ENCODE measurements around the gene PSRC1.

PSRC1 gene

GRCh38 chr1:109238382-109238781, 44.6 kb downstream of the PSRC1 start:
- DNase-seq (ENCODE audit: low read depth), result no peak
- no peak overlapping the region for H3K4me3 ChIP-seq (replicated peaks; ENCODE audit: low read depth, low read length)
- no peak for TF ChIP-seq CTCF (IDR thresholded peaks at IDR 0.05; ENCODE audit: low read length, missing control alignments)

GRCh38 chr1:109237512-109237911, 45.4 kb downstream of the PSRC1 start:
- no peak for DNase-seq (ENCODE audit: low read depth)
- no peak overlapping the region for H3K4me3 ChIP-seq (replicated peaks; ENCODE audit: low read depth, low read length)
- TF ChIP-seq CTCF (IDR thresholded peaks at IDR 0.05; ENCODE audit: low read length, missing control alignments), result no peak

- DNase-seq (ENCODE audit: low read depth), result no peak
- no peak overlapping the region for H3K4me3 ChIP-seq (replicated peaks; ENCODE audit: low read depth, low read length)
- no peak for TF ChIP-seq CTCF (IDR thresholded peaks at IDR 0.05; ENCODE audit: low read length, missing control alignments)
Measured at GRCh38 chr1:109235137-109235536, 47.8 kb downstream of the PSRC1 start.

- no peak for TF ChIP-seq CTCF (IDR thresholded peaks at IDR 0.05; ENCODE audit: low read length, missing control alignments)
- DNase-seq (ENCODE audit: low read depth), result no peak
- no peak overlapping the region for H3K4me3 ChIP-seq (replicated peaks; ENCODE audit: low read depth, low read length)
Measured at GRCh38 chr1:109231066-109231465, 51.9 kb downstream of the PSRC1 start.

Measured in fibroblast of pulmonary artery (primary cell).